A549 treated with dexamethasone at 1 μM for 4 hours (cell line): ENCODE results near the gene ICAM2. TPM values are rescaled to one million over a fixed set of nuclear protein-coding genes. Genes with fewer than 3 reads are reported as not detected.

ENCODE experiments used
- total RNA-seq: library from RNA; stranded (reverse); fragments of 200-300 nt; extraction: Qiagen RNA extraction; gene quantifications from 5 replicates; pipeline ENCODE4 v1.2.3, GENCODE V29; 2022

Gene ICAM2
- 0.11 TPM in 1 of 5 replicates, not detected in the others for total RNA-seq

DNA sequence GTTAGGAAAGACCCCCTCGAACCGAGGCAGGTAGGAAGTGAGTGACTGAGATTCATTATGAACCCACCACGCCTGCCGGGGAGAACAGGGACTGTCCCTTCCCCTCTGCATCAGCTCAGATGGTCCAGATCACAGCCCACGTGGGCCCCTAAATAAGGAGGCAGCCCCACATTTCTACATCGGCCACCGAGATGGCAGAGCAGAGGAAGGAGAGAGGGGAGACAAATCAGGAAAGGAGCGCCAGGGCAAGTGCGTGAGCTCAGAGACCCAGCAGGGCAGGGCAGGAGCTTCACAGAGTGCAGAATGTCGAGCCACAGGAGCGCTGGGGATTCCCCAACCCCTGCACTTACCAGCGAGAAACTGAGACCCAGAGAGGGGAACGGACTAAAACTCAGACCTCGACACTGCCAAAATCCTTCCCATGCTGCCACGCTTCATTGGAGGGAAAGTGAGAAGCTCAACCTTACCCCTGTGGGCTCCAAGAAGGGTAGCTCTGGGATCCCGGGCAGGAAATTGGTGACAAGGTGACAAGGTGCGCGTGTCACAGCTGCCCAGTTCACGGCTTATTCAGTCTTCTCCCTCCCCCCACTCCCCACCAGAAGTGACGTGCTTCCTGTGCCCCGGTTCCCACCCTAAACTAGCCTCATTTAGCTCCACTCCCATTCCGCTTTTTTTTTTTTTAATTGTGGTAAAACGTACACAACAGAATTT is at the start of gene ICAM2:
TSS of gene ICAM2 (minus strand) at position 578 of the 711 bp plus-strand sequence. CDS start 13,942 bp downstream, outside the sequence.

DNA sequence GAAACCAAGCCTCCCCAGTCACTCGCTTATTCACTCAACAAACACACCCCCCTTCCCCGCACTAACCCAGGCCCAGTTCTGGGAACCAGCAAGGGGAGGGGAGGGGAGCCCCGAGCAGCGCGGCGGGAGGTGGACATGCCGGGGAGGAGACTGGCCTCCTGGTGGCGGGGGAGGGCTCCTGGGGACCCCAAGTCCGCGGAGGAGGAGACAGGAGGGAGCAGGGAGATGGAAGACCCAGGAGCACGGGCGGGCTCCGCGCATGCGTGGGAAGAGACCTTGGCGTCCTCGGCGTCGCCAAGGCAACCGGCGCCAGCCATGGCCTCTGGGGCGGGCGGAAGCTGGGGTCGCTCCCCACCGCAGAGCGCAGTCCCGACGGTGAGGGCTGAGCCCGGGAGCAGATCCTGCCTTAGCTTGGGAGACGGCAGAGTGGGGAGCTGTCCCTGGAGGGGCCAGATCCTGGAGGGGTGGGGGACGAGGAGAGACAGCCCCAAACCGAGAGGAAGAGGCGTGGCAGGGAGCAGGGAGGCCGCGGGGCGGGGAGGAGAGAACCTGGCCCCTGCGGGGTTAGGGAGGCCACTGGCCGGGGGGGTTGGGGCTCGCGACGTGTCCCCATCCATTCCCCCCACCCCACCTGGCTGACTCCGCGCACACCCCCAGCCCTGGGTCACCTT is 22.2 kb downstream of the ICAM2 start, which contains the start of gene PRR29:
TSS of gene PRR29 (plus strand) at position 302 of the 671 bp plus-strand sequence. CDS start at position 316, 14 bp downstream.

DNA sequence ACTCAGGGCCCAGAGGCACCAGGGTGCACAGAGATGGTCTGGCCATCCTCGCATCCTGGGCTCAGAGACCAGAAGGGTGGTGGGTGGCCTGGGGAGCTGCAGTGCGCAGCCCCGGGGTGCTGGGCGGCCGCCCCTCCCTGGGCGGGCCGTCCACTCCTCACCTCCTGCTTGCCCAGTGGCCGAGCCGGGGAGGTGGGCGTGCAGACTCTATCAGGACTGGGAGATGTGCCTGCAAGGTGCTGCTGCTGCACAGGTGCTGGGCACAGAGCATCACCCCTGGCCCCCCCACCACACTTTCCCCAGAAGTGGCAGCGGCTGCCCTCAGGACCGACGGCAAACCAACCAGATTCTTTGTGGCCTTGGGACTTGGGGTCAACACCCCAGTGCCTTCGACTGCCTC is 47.6 kb downstream of the ICAM2 start, which contains the start of gene SCN4A:
TSS of gene SCN4A (minus strand) at position 123 of the 400 bp plus-strand sequence. CDS start at position 46, 77 bp downstream.

Other genes with a start within 250 kb of the ICAM2 start
- 104 to 121 TPM (median 118 TPM) in 5 replicates for gene CCDC47, start 247.0 kb downstream of the ICAM2 start, total RNA-seq
- 102 to 113 TPM (median 102 TPM) in 5 replicates for gene DDX42, start 246.5 kb downstream of the ICAM2 start, total RNA-seq
- 214 to 244 TPM (median 222 TPM) in 5 replicates for gene PSMC5, start 193.2 kb downstream of the ICAM2 start, total RNA-seq
- gene FTSJ3, start 193.0 kb downstream of the ICAM2 start, total RNA-seq, result 53.1 to 56.9 TPM (median 53.4 TPM) in 5 replicates
- 51.3 to 65.9 TPM (median 61.6 TPM) in 5 replicates for gene SMARCD2, start 177.9 kb downstream of the ICAM2 start, total RNA-seq
- gene CSH2, start 147.0 kb downstream of the ICAM2 start, total RNA-seq, result not detected in 5 replicates
- not detected in 5 replicates for gene GH2, start 138.7 kb downstream of the ICAM2 start, total RNA-seq
- gene CSH1, start 124.1 kb downstream of the ICAM2 start, total RNA-seq, result not detected in 5 replicates
- not detected in 5 replicates for gene CSHL1, start 109.4 kb downstream of the ICAM2 start, total RNA-seq
- 0.11 TPM in 1 of 5 replicates, not detected in the others for gene GH1, start 101.8 kb downstream of the ICAM2 start, total RNA-seq
- 0.17 TPM in 1 of 5 replicates, not detected in the others for gene CD79B, start 88.3 kb downstream of the ICAM2 start, total RNA-seq
- gene SCN4A, start 47.7 kb downstream of the ICAM2 start, total RNA-seq, result 0.02 to 0.08 TPM (median 0.07 TPM) in 5 replicates
- gene PRR29, start 22.3 kb downstream of the ICAM2 start, total RNA-seq, result 0.31 to 1.2 TPM (median 0.54 TPM) in 5 replicates
- 3.0 to 4.0 TPM (median 3.8 TPM) in 5 replicates for gene ERN1, start 109.5 kb upstream of the ICAM2 start, total RNA-seq
- 13.2 to 16.9 TPM (median 16.0 TPM) in 5 replicates for gene TEX2, start 242.6 kb upstream of the ICAM2 start, total RNA-seq